PFSK-1 (cell line): Measurements from ENCODE around the gene TEX22.

Source experiments
- FOXP2 ChIP-seq: optimal IDR thresholded peaks from 2 replicates; pipeline ENCODE3; 2011; ENCODE audit warnings: borderline replicate concordance, control low read depth, inconsistent platforms; ENCODE audit not compliant: insufficient read depth; ENCODE audit errors: extremely low read length, extremely low read depth
- POLR2AphosphoS5 ChIP-seq: IDR thresholded peaks from 2 replicates; pipeline ENCODE4 v1.6.1; 2012; ENCODE audit warnings: low read depth, mild to moderate bottlenecking, control low read depth, low read length, moderate library complexity
- REST ChIP-seq, 2 experiments: IDR thresholded peaks; 2 replicates each; pipeline versions ENCODE4 v1.6.1 to v1.8.0; 2011 to 2012; ENCODE audit warnings: low read depth in 2 of 2, low read length in 2 of 2, control low read depth in 1 of 2, inconsistent platforms in 1 of 2, mild to moderate bottlenecking in 1 of 2, moderate library complexity in 1 of 2; ENCODE audit not compliant: insufficient read depth in 1 of 2
- SIN3A ChIP-seq: IDR thresholded peaks from 2 replicates; pipeline ENCODE4 v1.6.1; 2012; ENCODE audit warnings: mild to moderate bottlenecking, low read length, moderate library complexity, borderline replicate concordance; ENCODE audit not compliant: insufficient read depth
- TAF1 ChIP-seq: IDR thresholded peaks from 2 replicates; pipeline ENCODE4 v1.6.1; 2012; ENCODE audit warnings: low read length, control low read depth, borderline replicate concordance; ENCODE audit not compliant: insufficient read depth

The TEX22 gene

GRCh38 chr14:105422695-105423487, 24.6 kb downstream of the TEX22 start:
- TF ChIP-seq REST (IDR thresholded peaks at IDR 0.05; ENCODE audit: insufficient read depth in 1 of 2, low read depth in 2 of 2, low read length in 2 of 2) (no peak), TAF1 (no peak), FOXP2 (no peak), SIN3A (no peak), POLR2AphosphoS5 (no peak)

- TF ChIP-seq SIN3A (no peak), POLR2AphosphoS5 (no peak), FOXP2 (no peak), TAF1 (no peak), REST (IDR thresholded peaks at IDR 0.05; ENCODE audit: insufficient read depth in 1 of 2, low read depth in 2 of 2, low read length in 2 of 2) (no peak)
Measured at GRCh38 chr14:105423488-105424195, 25.3 kb downstream of the TEX22 start.

- no peak for TF ChIP-seq REST (IDR thresholded peaks at IDR 0.05; ENCODE audit: insufficient read depth in 1 of 2, low read depth in 2 of 2, low read length in 2 of 2)
- no peak for TF ChIP-seq SIN3A
- TF ChIP-seq POLR2AphosphoS5: no peak
- no peak for TF ChIP-seq FOXP2
- TF ChIP-seq TAF1: no peak
Measured at GRCh38 chr14:105424861-105425260, 26.5 kb downstream of the TEX22 start.

- TF ChIP-seq REST (IDR thresholded peaks at IDR 0.05; ENCODE audit: insufficient read depth in 1 of 2, low read depth in 2 of 2, low read length in 2 of 2) (no peak), POLR2AphosphoS5 (no peak), TAF1 (no peak), FOXP2 (no peak), SIN3A (no peak)
Measured at GRCh38 chr14:105425823-105426247, 27.5 kb downstream of the TEX22 start.
